ENCODE results near the gene ATP10D.
"Not testable (repeated sequence)": the region's sequence is repeated elsewhere in the genome, so short reads cannot be mapped to it uniquely, and the experiment has no call there.

Gene ATP10D

GRCh38 chr4:47488706-47489105 lies 3.6 kb downstream of the ATP10D start:
- DNase-seq (ENCODE audit: low read depth) = no peak

- DNase-seq (ENCODE audit: low read depth) = no peak
Measured at GRCh38 chr4:47490550-47490949, 5.5 kb downstream of the ATP10D start.

- no peak for DNase-seq (ENCODE audit: low read depth)
Measured at GRCh38 chr4:47493238-47494123, 8.4 kb downstream of the ATP10D start.

GRCh38 chr4:47494124-47494430 lies 9.0 kb downstream of the ATP10D start:
- no peak for DNase-seq (ENCODE audit: low read depth)

- no peak for DNase-seq (ENCODE audit: low read depth)
Measured at GRCh38 chr4:47498899-47499298, 13.8 kb downstream of the ATP10D start.

- no peak for DNase-seq (ENCODE audit: low read depth)
Measured at GRCh38 chr4:47499700-47500099, 14.6 kb downstream of the ATP10D start.

- DNase-seq (ENCODE audit: low read depth) = no peak
Measured at GRCh38 chr4:47500776-47501175, 15.7 kb downstream of the ATP10D start.

GRCh38 chr4:47505147-47505546 lies 20.1 kb downstream of the ATP10D start:
- DNase-seq (ENCODE audit: low read depth) = no peak

GRCh38 chr4:47505666-47506065 lies 20.6 kb downstream of the ATP10D start:
- no peak for DNase-seq (ENCODE audit: low read depth)

GRCh38 chr4:47510506-47511143 lies 25.6 kb downstream of the ATP10D start:
- no peak for DNase-seq (ENCODE audit: low read depth)

GRCh38 chr4:47513461-47513860 lies 28.4 kb downstream of the ATP10D start:
- DNase-seq (ENCODE audit: low read depth) = no peak

- no peak for DNase-seq (ENCODE audit: low read depth)
Measured at GRCh38 chr4:47519239-47519883, 34.3 kb downstream of the ATP10D start.

GRCh38 chr4:47525154-47525819 lies 40.2 kb downstream of the ATP10D start:
- no peak for DNase-seq (ENCODE audit: low read depth)

GRCh38 chr4:47526281-47526680 lies 41.2 kb downstream of the ATP10D start:
- DNase-seq (ENCODE audit: low read depth) = no peak

- DNase-seq (ENCODE audit: low read depth) = not testable (repeated sequence)
Measured at GRCh38 chr4:47528646-47529045, 43.6 kb downstream of the ATP10D start.

GRCh38 chr4:47530801-47531200 lies 45.7 kb downstream of the ATP10D start:
- no peak for DNase-seq (ENCODE audit: low read depth)

GRCh38 chr4:47531241-47531953 lies 46.3 kb downstream of the ATP10D start:
- peak; percentile 38 for DNase-seq (ENCODE audit: low read depth)

- no peak for DNase-seq (ENCODE audit: low read depth)
Measured at GRCh38 chr4:47531954-47532321, 46.9 kb downstream of the ATP10D start.

GRCh38 chr4:47532658-47533057 lies 47.6 kb downstream of the ATP10D start:
- no peak for DNase-seq (ENCODE audit: low read depth)

- DNase-seq (ENCODE audit: low read depth) = no peak
Measured at GRCh38 chr4:47533689-47534347, 48.7 kb downstream of the ATP10D start.

GRCh38 chr4:47534772-47535171 lies 49.7 kb downstream of the ATP10D start:
- DNase-seq (ENCODE audit: low read depth) = no peak

Data from activated gamma-delta T cell treated with anti-CD3 and anti-CD28 coated beads, Interleukin-2, amount 50 U/mL, for 16 hours (primary cell).